Loucy (cell line): Measurements from ENCODE around the gene ABHD15.

Experiments
- CTCF ChIP-seq: fragments of 200-600 bp; sonication (generic); conservative IDR thresholded peaks from 2 replicates; pipeline ENCODE4 v1.5.1; 2014; ENCODE audit warnings: mild to moderate bottlenecking, antibody characterized with exemption, low read length
- EZH2phosphoT487 ChIP-seq: fragments of 200-600 bp; IDR thresholded peaks from 2 replicates; pipeline ENCODE4 v1.6.1; 2018; ENCODE audit warnings: antibody characterized with exemption, mild to moderate bottlenecking, moderate library complexity, borderline replicate concordance

GRCh38 chr17:29582254-29582765 lies 15.5 kb upstream of the ABHD15 start:
- TF ChIP-seq CTCF (no peak), EZH2phosphoT487 (no peak)
